22Rv1 (cell line): ENCODE data around the gene NR4A1.
A peak's percentile ranks its signal among the peaks of the same experiment; 100 is the strongest.

Experiments used
- H3K27ac ChIP-seq: fragments of 450-650 bp; 2 replicates; pipeline ENCODE4 v1.5.1; 2017
- CTCF ChIP-seq: fragments of 450-650 bp; IDR thresholded peaks from 2 replicates; pipeline ENCODE4 v1.5.1; 2017; ENCODE audit warnings: mild to moderate bottlenecking
- ZFX ChIP-seq: fragments of 450-650 bp; IDR thresholded peaks from 2 replicates; pipeline ENCODE4 v1.6.1; 2017; ENCODE audit warnings: antibody characterized with exemption, borderline replicate concordance

Gene NR4A1

GRCh38 chr12:52032446-52032803 lies 18.8 kb upstream of the NR4A1 start:
- TF ChIP-seq ZFX (no peak), CTCF (no peak)
- H3K27ac ChIP-seq = peak overlapping the region; percentile 72

- no peak for TF ChIP-seq CTCF
- no peak for TF ChIP-seq ZFX
- H3K27ac ChIP-seq = peak overlapping the region; percentile 72
These were observed 18.3 kb upstream of the NR4A1 start for GRCh38 chr12:52032804-52033445.

GRCh38 chr12:52033446-52034140 lies 17.6 kb upstream of the NR4A1 start:
- peak overlapping the region; percentile 72 for H3K27ac ChIP-seq
- TF ChIP-seq ZFX = no peak
- no peak for TF ChIP-seq CTCF

GRCh38 chr12:52035190-52035589 lies 16.1 kb upstream of the NR4A1 start:
- no peak for TF ChIP-seq ZFX
- no peak for TF ChIP-seq CTCF
- no peak overlapping the region for H3K27ac ChIP-seq

GRCh38 chr12:52035926-52036325 lies 15.3 kb upstream of the NR4A1 start:
- no peak for TF ChIP-seq ZFX
- no peak for TF ChIP-seq CTCF
- peak overlapping the region; percentile 47; the same call in 1 of the 2 replicates for H3K27ac ChIP-seq

- TF ChIP-seq ZFX = no peak
- TF ChIP-seq CTCF = no peak
- peak overlapping the region; percentile 47 for H3K27ac ChIP-seq
These were observed 14.6 kb upstream of the NR4A1 start for GRCh38 chr12:52036587-52037171.
